Measurements from ENCODE around the gene CELF1.
"Not testable (repeated sequence)": the region's sequence is repeated elsewhere in the genome, so short reads cannot be mapped to it uniquely, and the experiment has no call there.

The CELF1 gene

GRCh38 chr11:47536915-47537314 lies 16.0 kb downstream of the CELF1 start:
- no peak for DNase-seq

GRCh38 chr11:47534704-47535251 lies 18.2 kb downstream of the CELF1 start:
- DNase-seq = no peak

GRCh38 chr11:47533690-47534151 lies 19.2 kb downstream of the CELF1 start:
- no peak for DNase-seq

- no peak for DNase-seq
Observed at GRCh38 chr11:47532597-47533213, 20.2 kb downstream of the CELF1 start.

GRCh38 chr11:47531666-47532065 lies 21.3 kb downstream of the CELF1 start:
- no peak for DNase-seq

DNA sequence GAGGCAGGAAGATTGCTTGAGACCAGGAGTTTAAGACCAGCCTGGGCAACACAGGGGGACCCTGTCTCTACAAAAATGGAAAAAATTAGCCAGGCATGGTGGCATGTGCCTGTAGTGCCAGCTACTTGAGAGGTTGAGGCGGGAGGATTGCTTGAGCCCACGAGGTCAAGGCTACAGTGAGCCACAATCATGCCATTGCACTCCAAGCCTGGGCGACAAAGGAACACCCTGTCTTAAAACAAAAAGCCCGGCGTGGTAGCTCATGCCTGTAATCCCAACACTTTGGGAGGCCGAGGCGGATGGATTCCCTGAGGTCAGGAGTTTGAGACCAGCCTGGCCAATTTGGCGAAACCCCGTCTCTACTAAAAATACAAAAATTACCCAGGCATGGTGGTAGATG lies 22.2 kb downstream of the CELF1 start:
- not testable (repeated sequence) for DNase-seq

- DNase-seq = no peak
Observed at GRCh38 chr11:47529951-47530350, 23.0 kb downstream of the CELF1 start.

DNA sequence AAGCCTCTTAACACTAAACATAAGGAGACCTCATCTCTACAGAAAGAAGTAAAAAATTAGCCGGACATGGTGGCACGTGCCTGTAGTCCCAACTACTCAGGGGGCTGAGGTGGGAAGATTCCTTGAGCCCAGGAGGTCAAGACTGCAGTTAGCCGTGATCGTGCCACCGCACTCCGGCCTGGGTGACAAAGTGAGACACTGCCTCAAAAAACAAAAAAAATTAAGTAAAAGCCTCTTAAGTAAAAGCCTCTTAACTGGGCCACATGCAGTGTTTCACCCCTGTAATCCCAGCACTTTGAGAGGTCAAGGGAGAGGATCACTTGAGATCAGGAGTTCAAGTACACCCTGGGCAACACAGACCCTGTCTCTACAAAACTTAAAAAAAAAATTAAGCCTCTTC lies 25.7 kb downstream of the CELF1 start:
- no peak for DNase-seq

- not testable (repeated sequence) for DNase-seq
Observed at GRCh38 chr11:47526032-47526431, 26.9 kb downstream of the CELF1 start.

DNA sequence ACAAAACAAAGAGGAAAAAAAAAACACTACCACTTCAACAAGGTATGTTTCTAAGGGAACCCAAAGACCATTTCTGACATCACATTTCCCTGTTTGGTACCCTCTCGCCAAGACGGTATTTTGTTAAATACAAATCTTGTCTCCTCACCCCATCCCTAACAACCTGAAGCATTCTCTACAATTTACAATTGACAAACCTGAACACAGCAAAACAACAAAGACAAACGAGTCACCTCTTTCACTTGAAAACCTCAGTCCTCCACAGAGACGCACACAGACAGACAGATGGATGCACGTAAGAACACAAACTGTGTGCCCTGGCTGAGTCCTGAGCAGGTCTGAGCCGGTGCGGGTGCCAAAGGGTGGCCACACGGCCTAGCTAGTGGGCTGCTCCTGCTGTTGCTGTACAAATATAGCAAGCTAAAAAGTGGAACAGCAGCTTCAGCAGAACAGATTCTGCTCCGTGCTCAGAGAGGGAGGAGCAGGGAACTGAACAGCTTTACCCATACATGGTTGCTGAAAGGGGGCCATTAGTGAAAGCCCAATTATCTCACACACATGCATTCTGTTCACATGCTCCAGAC lies 28.5 kb downstream of the CELF1 start:
- DNase-seq = no peak

GRCh38 chr11:47523490-47524225 lies 29.3 kb downstream of the CELF1 start:
- peak; percentile 36 for DNase-seq

GRCh38 chr11:47518212-47518964 lies 34.5 kb downstream of the CELF1 start:
- no peak for DNase-seq

- DNase-seq = no peak
Observed at GRCh38 chr11:47516984-47517853, 35.7 kb downstream of the CELF1 start.

DNA sequence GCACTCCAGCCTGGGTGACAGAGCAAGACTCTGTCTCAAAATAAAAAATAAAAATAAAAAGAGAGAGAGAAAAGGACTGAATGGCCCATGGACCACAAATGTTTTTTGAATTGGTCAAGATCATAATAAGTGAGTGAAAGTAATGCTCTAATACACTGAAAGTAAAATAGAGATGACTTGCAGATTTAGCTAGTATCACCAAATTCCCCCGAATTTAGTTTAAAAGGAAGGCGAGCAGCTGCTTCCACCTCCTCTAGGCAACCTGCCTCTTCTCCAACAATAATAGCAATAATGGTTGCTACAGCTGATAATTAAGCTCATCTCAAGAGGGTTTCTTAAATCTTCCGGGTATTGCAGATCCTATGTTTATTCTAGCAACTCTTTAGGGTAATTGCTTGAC lies 36.8 kb downstream of the CELF1 start:
- no peak for DNase-seq

GRCh38 chr11:47514825-47515647 lies 37.9 kb downstream of the CELF1 start:
- DNase-seq = no peak

DNA sequence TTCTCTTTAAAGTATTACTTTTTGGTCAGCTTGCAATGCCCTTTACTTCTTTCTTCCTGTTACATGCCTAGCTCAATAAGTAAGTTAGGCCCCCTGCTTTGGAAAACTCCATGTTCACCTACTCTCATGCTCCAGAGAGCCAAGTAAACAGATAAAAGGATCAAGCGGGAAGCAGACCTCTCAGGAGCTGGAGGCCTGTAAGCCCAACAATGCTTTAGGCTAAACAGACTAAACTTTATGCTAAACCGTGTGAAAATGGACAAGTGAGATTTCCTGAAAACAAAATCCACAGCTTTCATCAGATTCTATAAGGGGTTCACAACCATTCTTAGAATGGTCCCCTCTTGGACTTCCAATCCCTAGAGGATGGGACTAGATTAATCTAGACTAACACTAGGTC lies 40.2 kb downstream of the CELF1 start:
- DNase-seq = no peak

GRCh38 chr11:47511917-47512316 lies 41.0 kb downstream of the CELF1 start:
- DNase-seq = no peak

DNA sequence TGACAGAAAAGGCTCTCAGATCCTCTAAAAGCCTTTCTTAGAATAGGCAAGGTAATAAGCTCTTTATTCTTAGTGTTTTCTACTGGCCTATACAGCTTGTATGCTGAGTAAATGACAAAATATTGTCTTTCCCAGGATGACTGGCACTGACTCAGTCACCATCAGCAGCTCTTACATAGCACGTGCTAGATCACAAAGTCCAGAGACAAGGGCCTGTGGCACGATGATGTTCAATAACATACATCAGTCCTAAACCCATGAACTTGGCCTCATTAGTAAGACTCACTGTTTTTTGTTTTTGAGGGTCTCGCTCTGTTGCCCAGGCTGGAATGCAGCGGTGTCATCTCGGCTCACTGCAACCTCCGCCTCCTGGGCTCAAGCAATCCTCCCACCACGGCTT lies 42.7 kb downstream of the CELF1 start:
- DNase-seq = no peak

- DNase-seq = no peak
Observed at GRCh38 chr11:47509077-47509536, 43.8 kb downstream of the CELF1 start.

- no peak for DNase-seq
Observed at GRCh38 chr11:47508240-47508957, 44.5 kb downstream of the CELF1 start.

All from 8988T (cell line).